Umbilical cord (tissue), 2 donors: ENCODE data around the gene PKN1. TPM values are rescaled to one million over a fixed set of nuclear protein-coding genes. Genes with fewer than 3 reads are reported as not detected.
"Not testable (repeated sequence)": the region's sequence is repeated elsewhere in the genome, so short reads cannot be mapped to it uniquely, and the experiment has no call there.

Experiments used
- DNase-seq: peaks from one replicate; pipeline ENCODE4 v3.0.0-alpha.2; 2015; ENCODE audit warnings: low spot score
- total RNA-seq: library from RNA; depleted of rRNA; stranded (reverse); fragments of >200 nt; gene quantifications from one replicate; pipeline ENCODE4 v1.2.3, GENCODE V29; 2014; ENCODE audit warnings: low replicate concordance; ENCODE audit not compliant: insufficient read depth

The PKN1 gene
- total RNA-seq: 59.7 TPM

DNA sequence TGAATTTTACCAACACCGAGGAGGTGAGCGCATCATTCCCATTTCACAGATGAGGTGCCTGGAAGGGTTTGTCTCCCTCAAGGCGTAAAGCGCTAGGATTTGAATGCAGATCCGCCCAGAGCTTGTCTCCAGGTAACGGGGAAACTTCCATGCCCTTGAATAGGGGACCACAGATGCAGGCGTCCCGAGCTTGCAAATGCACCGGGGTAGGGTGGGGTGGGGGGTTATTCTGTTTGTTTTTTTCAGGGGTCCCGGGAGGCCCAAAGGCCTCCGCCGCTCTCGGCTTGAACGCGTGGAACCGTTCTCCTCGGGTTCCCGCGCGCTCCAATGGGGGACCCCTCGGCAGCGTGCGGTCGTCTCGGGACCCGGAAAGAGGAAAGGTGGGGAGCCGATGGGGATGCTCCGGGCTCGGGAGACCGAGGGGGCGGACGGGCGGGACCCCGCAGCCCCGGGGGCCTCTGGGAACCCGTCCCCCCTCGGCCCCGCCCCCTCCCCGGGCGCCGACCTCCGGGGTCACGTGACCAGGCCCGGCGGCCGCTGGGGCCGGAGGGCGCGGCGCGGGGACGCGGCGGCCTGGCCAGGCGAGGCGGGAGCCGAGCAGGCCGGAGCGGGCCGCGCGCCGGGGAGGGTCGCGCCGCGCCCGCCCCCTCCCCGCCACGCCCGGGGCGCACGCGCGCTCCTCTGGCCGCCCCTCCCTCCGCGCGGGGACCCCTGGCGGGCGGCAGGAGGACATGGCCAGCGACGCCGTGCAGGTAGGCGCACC, at the start of gene PKN1:
PKN1 (plus strand) TSS at position 516 of the 763 bp plus-strand sequence; CDS start at position 732, 216 bp downstream.
- peak; percentile 66 for DNase-seq

DNA sequence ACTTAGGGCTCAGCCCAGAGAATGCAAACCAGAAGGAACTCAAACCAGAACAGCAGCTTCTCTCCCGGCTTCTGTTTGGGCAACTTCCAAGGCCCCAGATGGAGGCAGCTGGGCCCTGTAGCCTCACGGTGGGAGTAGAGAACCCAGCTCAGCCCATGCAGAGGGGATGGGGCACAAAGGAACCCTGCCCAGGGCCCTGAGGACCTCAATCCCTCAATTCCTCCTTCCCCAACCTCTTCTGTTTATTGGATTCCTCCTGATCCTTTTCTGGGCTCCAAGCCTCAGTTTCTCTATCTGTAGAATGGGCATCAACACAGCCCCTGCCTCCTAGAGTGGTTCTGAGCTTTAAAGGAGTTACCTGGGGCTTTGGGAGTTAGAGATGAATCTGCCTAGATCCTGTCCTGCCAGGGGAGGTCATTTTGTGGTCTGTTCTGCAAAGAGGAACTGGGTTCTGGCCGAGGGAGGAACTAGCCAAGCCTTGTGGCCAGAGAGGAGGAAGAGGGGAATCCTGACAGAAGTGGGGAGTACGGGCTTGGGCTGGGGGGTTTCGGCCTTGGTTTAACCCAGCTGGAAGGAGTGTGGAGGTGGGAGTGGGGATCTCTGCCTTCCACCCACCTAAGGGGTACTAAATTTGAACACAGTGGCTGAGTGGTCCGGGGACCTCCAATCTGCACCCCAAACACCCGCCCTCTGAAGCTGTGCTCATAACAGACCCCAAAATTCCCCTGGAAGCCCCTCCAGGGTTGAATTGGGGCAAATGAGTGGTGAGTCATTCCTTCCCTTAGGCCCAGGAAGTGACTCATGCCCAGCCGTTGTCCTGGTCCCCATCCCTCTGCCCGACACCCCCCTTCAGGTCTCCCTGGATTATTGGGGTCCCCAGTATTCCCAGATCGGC, 49.2 kb upstream of the PKN1 start:
- DNase-seq: no peak

- DNase-seq: no peak
Measured at GRCh38 chr19:14385492-14385891, 47.6 kb upstream of the PKN1 start.

DNA sequence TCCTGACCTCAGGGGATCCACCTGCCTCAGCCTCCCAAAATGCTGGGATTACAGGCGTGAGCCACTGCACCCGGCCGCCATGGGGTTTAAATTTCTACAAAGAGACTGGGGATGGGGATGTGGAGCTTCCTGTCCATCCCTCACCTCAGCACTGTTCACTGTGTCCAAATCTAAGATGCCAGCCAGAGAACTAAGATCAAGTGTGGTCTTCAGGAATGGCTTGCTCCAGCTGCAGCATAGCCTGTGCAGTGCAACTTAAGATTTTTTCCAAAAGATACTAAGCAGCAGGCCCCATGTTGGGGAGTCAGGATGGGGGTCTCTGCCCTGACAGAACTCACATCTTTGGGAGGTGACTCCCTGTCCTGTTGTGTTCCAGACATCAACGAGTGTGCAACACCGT, 42.6 kb upstream of the PKN1 start:
- DNase-seq: no peak

GRCh38 chr19:14391156-14391821, 41.8 kb upstream of the PKN1 start:
- no peak for DNase-seq

GRCh38 chr19:14393329-14393728, 39.8 kb upstream of the PKN1 start:
- no peak for DNase-seq

GRCh38 chr19:14394167-14394566, 38.9 kb upstream of the PKN1 start:
- no peak for DNase-seq

GRCh38 chr19:14395262-14395661, 37.8 kb upstream of the PKN1 start:
- no peak for DNase-seq

- no peak for DNase-seq
Measured at GRCh38 chr19:14395710-14396336, 37.3 kb upstream of the PKN1 start.

- not testable (repeated sequence) for DNase-seq
Measured at GRCh38 chr19:14396730-14397129, 36.4 kb upstream of the PKN1 start.

DNA sequence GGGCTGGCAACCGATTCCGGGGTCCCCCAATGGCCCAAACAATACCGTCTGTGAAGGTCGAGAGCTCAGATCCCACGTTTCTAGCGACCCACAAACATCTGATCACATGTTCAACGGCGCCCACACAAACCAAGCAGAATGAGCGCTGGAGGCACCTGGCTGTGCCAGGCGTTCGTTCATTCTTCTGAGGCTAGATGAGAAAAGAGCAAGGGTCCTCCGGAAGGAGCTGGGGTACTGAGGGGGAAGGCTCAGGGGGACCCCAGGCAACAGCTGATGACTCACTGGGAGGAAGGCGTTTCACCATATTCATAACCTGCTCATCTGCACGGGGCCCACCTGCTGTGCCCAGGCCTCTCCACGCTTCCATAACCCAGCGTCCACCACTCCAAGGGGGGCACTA, 35.9 kb upstream of the PKN1 start:
- DNase-seq: not testable (repeated sequence)

- no peak for DNase-seq
Measured at GRCh38 chr19:14400951-14401431, 32.1 kb upstream of the PKN1 start.

DNA sequence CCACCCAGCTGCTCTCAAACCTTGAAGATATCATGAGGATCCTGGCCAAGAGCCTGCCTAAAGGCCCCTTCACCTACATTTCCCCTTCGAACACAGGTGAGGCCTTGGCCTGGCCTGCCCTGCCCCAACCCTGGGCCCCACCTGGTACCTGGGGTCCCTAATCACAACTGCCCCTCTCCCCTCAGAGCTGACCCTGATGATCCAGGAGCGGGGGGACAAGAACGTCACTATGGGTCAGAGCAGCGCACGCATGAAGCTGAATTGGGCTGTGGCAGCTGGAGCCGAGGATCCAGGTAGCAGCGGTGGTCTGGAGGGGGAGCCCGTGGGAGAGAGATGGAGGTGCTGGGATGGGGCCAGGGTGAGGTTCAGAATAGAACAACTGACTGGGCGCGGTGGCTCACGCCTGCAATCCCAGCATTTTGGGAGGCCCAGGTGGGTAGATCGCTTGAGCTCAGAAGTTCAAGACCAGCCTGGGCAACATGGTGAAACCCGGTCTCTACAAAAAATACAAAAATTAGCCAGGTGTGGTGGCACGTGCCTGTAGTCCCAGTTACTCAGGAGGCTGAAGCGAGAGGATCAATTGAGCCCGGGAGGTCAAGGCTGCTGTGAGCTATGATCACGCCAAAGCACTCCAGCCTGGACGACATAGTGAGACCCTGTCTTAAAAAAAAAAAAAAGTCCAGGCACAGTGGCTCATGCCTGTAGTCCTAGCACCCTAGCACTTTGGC, 31.5 kb upstream of the PKN1 start:
- no peak for DNase-seq

GRCh38 chr19:14402332-14403144, 30.6 kb upstream of the PKN1 start:
- DNase-seq: peak; percentile 34

- not testable (repeated sequence) for DNase-seq
Measured at GRCh38 chr19:14403145-14403930, 29.8 kb upstream of the PKN1 start.

GRCh38 chr19:14404312-14404711, 28.8 kb upstream of the PKN1 start:
- no peak for DNase-seq

DNA sequence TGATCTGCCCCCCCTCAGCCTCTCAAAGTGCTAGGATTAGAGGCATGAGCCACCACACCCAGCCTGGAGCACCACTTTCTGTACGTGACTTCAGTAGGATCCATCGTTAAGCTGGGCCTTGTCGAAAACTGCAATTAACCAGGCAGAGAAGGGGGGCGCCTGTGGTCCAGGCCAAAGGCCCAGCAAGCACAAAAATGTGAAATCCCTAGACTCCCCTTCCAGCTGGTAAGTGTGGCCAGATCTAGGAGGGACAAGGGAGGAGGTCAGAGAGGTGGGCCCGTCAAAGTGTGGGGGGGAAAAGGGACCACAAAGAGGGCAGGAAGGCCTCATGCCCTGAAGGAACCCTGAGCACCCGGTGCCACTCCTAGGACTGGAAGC, 27.7 kb upstream of the PKN1 start:
- no peak for DNase-seq

DNA sequence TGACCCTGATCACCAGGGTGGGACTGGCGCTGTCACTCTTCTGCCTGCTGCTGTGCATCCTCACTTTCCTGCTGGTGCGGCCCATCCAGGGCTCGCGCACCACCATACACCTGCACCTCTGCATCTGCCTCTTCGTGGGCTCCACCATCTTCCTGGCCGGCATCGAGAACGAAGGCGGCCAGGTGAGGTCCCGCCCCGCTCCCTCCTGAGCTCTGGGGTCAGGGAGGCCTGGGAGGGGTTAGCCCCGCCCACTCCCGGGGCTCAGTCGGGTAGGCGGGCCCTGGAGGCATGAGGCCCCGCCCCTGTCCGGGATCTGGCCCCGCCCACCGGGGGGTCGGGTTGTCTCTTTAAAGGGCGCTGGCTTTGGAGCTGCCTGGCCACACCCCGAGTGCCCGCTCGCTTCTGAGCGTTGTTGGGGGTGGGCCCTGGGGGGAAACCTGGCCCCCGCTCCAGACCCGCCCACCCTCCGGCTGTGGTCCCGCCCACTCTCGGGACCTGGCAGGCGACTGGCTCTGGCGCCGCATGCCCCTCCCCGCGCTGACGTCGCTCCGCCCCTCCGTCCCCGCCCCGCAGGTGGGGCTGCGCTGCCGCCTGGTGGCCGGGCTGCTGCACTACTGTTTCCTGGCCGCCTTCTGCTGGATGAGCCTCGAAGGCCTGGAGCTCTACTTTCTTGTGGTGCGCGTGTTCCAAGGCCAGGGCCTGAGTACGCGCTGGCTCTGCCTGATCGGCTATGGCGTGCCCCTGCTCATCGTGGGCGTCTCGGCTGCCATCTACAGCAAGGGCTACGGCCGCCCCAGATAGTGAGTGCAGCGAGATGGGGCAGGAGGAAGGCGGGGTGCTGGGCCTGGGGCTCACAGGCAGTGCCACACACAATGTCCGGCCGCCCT, 27.1 kb upstream of the PKN1 start:
- peak; percentile 88 for DNase-seq
